GM21447 (cell line): Measurements from ENCODE around the gene PRDM16.

Experiments
- ATAC-seq: cut with Tn5 transposase; IDR thresholded peaks from one replicate; pipeline ENCODE4 v1.9.1; 2021; ENCODE audit not compliant: unreplicated experiment

The PRDM16 gene

GRCh38 chr1:3314491-3315381 is 245.7 kb downstream of the PRDM16 start:
- no peak for ATAC-seq

DNA sequence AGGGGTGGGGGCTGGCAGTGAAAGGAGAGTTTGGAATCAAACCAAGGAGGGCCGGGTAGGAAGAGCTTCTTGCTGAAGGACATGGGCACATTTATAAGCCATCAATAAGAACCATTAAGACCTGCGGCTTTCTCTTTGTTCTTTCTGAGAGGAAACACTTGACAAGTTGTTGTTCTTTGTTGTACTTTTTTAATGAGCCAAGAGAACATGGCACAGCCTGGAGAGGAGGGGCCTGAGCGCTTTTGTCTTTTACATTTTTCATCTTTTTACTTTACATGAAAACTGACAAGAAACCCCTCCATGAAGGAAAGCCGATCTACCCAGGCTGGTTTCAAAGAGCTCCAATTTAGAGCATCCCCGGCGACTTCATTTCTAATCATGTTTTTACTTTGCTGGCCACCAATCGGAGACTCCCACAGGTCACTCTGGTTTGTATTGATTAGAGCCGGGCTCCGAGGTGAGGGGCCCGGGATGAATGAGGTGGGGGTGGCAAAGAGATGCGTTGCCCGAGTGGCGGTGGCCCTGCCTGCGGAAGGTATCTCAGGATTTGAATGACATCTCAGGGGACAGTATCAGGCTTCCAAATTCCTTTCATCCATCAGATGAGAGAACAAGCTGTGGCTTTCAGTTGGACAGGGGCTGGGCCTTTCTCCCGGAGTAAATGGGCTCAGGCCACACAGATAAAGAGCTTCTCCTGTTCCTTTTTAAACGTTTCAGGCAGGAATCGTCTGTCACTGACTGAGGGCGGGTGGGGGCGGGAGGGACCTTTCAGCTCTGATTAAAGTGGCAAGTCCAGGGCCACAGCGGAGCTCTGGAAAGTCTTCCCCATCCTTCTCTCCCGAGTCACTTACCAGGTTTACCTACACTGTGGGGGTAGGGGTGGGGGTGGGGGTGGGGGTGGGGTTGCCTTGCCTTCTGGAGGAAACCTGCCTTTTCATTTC is 246.7 kb downstream of the PRDM16 start:
- ATAC-seq: no peak

GRCh38 chr1:3316340-3316943 is 247.4 kb downstream of the PRDM16 start:
- ATAC-seq: no peak

- no peak for ATAC-seq
Measured at GRCh38 chr1:3317456-3317855, 248.5 kb downstream of the PRDM16 start.

DNA sequence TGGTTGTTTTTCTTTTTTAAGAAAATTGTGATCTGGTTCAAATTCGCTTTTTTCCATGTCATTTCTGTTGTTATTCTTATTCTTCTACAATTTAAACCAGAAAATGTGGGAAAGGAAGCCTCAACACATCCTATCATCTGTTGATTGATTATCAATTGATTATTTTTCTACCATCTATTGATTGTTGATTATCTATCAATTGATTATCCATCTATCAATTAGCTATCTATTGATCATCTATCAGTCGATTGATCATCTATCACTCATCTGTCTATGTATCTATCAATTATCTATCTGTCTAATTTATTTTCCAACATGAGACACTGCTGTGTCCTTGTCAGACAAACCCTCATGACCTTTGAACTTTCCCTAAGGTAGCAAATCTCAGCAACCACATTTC is 249.3 kb downstream of the PRDM16 start:
- no peak for ATAC-seq

DNA sequence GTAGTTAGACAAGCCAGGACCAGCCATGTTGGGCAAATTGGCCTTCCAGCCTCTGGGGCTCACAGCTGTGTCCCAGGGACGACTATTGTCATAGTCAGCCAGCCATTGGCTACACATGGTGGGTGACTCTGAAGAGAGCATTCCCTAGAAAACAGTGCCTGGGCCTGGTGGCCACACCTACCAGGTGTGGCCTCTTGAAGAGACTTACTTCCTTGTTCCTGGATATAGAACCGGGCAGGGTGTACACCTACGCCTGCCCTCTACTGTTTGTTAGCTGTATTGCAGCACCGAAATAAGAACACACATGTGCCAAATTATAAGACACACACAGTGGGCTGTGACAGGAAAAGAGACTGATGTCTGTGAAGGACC is 250.9 kb downstream of the PRDM16 start:
- ATAC-seq: no peak

- ATAC-seq: no peak
Measured at GRCh38 chr1:3320246-3321152, 251.5 kb downstream of the PRDM16 start.

- ATAC-seq: no peak
Measured at GRCh38 chr1:3321559-3322449, 252.8 kb downstream of the PRDM16 start.

- no peak for ATAC-seq
Measured at GRCh38 chr1:3322450-3323020, 253.5 kb downstream of the PRDM16 start.

- ATAC-seq: no peak
Measured at GRCh38 chr1:3323021-3323795, 254.2 kb downstream of the PRDM16 start.

- no peak for ATAC-seq
Measured at GRCh38 chr1:3323796-3324703, 255.0 kb downstream of the PRDM16 start.

DNA sequence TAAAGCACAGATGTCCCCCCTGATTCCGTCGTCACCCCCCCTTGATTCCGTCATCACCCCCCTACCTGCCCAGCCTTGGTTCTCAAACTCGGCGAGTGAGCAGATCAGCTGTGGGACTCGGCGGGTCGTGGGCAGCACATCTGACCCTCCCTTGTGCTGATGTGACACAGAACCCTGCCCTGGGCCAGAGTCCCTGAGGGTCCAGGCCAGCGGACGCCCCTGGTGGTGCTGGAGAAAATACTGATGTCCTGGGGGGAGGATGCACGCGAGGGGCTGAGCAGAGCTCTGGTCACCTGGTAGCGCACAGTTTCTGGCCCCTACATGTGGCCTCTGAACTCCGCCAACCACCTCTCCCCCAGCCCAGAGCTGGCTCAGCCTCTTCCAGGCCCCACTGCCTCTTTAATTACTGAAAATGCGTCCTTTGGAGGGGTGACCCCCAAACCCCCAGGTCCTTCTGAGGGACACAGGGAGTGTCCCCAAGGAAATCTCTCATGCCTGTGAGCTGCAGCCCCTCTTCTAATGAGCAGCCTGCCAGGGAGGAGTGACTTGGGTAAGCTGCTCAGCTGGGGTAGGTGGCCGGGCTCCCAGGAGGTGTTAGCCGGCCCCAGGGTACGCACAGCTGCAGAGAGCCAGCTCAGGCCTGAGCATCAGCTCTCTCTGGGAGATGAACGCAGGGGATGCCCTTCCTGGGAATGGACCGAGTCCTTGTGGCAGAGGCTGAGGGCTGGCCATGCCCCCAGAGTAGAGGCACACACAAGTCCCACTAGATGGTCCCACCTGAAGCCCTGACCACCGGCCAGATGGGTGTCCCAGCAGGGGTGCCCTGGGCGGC is 255.9 kb downstream of the PRDM16 start:
- no peak for ATAC-seq

- ATAC-seq: no peak
Measured at GRCh38 chr1:3326516-3327388, 257.7 kb downstream of the PRDM16 start.

GRCh38 chr1:3327389-3327702 is 258.3 kb downstream of the PRDM16 start:
- ATAC-seq: no peak

GRCh38 chr1:3327936-3328590 is 259.1 kb downstream of the PRDM16 start:
- ATAC-seq: no peak
